ENCODE data around the gene MALAT1.

MALAT1 gene

DNA sequence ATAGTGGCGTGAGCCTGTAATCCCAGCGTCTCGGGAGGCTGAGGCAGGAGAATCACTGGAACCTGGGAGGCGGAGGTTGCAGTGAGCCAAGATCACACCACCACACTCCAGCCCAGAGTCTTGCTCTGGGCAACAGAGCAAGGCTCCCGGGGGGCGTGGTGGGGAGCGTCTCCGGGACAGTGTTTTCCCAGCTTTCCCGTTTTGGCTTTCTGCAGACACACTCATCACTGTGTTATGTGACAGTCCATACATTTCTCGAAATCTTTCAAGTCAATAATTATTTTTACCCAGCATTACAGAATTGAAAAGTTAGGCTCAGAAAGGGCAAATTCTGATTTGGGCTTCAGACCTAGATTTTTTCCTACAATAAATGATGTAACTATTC lies 44.5 kb upstream of the MALAT1 start:
- H3K36me3 ChIP-seq (ENCODE audit: low read length), result no peaks in the 10 kb centered on the region
- H3K79me2 ChIP-seq (ENCODE audit: insufficient read depth, low read length), result peaks cover 14% of the 10 kb centered on the region
- H3K4me3 ChIP-seq (ENCODE audit: insufficient read depth, low read length, poor library complexity, severe bottlenecking), result peak overlapping the region; percentile 96
- peak overlapping the region; percentile 72 for H3K27ac ChIP-seq (ENCODE audit: low read depth, low read length)
- H3K9me3 ChIP-seq (ENCODE audit: insufficient read depth, low read length), result no peaks in the 10 kb centered on the region
- H3K4me2 ChIP-seq (ENCODE audit: low read depth, low read length, poor library complexity, severe bottlenecking), result peak overlapping the region; percentile 92
- no peaks in the 10 kb centered on the region for H3K9me2 ChIP-seq (replicated peaks; ENCODE audit: insufficient read depth, low read length)
- H2AFZ ChIP-seq (ENCODE audit: low read depth, low read length, severe bottlenecking), result no peak overlapping the region
- H3K27me3 ChIP-seq (ENCODE audit: low read length), result no peaks in the 10 kb centered on the region
- no peak for TF ChIP-seq EZH2phosphoT487 (conservative IDR thresholded peaks at IDR 0.05; ENCODE audit: low read length)
- TF ChIP-seq, protein P1, sequence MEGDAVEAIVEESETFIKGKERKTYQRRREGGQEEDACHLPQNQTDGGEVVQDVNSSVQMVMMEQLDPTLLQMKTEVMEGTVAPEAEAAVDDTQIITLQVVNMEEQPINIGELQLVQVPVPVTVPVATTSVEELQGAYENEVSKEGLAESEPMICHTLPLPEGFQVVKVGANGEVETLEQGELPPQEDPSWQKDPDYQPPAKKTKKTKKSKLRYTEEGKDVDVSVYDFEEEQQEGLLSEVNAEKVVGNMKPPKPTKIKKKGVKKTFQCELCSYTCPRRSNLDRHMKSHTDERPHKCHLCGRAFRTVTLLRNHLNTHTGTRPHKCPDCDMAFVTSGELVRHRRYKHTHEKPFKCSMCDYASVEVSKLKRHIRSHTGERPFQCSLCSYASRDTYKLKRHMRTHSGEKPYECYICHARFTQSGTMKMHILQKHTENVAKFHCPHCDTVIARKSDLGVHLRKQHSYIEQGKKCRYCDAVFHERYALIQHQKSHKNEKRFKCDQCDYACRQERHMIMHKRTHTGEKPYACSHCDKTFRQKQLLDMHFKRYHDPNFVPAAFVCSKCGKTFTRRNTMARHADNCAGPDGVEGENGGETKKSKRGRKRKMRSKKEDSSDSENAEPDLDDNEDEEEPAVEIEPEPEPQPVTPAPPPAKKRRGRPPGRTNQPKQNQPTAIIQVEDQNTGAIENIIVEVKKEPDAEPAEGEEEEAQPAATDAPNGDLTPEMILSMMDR (IDR thresholded peaks at IDR 0.05; ENCODE audit: insufficient read depth, low read length, poor library complexity, severe bottlenecking), result no peak
- H3F3A ChIP-seq (ENCODE audit: insufficient read depth), result peaks cover 22% of the 10 kb centered on the region
- H4K20me1 ChIP-seq (ENCODE audit: low read depth, low read length), result no peaks in the 10 kb centered on the region
- H3K9ac ChIP-seq (ENCODE audit: low read length), result peak overlapping the region; percentile 95

DNA sequence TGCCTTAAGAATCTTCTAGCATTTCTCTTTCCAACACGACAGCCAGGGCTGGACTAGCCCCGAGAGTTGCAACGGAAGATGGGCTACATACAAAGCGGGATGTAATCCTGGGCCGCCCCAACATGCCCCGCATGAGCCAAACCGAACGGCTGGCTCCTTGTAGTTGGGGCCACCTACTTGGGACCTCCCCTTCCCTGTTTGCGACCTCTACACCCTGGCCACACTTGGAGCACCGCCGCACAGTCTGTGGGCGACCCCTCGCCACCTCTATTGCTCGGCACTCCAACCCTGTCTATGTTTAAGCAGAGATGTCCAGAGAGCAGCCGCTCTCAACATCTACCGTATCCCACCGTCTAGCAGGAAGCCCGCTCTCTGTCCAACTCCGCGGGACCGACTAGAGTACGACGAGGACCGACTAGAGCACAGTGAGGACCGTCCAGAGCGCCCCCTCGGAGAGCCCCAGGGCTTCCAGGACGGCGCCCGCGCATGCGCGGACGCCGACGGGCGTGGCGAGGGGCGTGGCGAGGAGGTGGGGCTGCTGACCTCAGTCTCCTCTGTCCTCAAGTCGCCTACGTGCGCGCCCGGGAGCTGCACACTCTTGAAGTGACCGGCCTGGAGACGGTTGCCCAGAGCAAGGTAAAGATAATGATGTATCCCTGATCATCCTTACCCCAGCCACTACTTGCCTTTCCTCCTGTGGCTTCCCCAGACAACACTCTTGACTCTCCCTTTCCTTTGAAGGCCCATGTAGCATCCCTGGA lies 44.0 kb upstream of the MALAT1 start:
- H3K27ac ChIP-seq (ENCODE audit: low read depth, low read length), result peak overlapping the region; percentile 88
- H2AFZ ChIP-seq (ENCODE audit: low read depth, low read length, severe bottlenecking), result peak overlapping the region; percentile 69

DNA sequence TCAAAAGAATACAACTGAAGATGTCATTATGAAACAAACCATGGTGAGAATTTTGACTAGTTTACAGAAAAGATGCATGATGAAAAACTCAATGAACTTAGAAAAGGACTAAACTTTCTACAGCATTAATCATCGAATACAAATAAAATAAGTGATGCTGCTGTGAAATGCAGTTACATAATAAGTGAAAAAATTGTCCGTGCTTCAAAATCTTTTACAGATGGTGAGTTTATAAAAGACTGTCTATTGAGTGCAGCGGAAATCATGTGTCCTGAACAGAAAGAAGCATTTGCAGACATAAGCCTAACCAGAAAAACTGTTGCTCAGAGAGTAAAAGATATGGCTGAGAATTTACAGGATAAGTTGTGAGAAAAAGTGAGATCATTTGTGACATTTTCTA lies 42.4 kb upstream of the MALAT1 start:
- Histone ChIP-seq H3K9me2 (replicated peaks; ENCODE audit: insufficient read depth, low read length) (no peaks in the 10 kb centered on the region), H3K9me3 (ENCODE audit: insufficient read depth, low read length) (no peaks in the 10 kb centered on the region), H4K20me1 (ENCODE audit: low read depth, low read length) (no peaks in the 10 kb centered on the region), H3K4me3 (ENCODE audit: insufficient read depth, low read length, poor library complexity, severe bottlenecking) (peak overlapping the region; percentile 96), H3K79me2 (ENCODE audit: insufficient read depth, low read length) (peaks cover 19% of the 10 kb centered on the region), H3K27ac (ENCODE audit: low read depth, low read length) (peak overlapping the region; percentile 88), H3K36me3 (ENCODE audit: low read length) (no peaks in the 10 kb centered on the region), H3K27me3 (ENCODE audit: low read length) (no peaks in the 10 kb centered on the region), H3F3A (ENCODE audit: insufficient read depth) (peaks cover 32% of the 10 kb centered on the region), H2AFZ (ENCODE audit: low read depth, low read length, severe bottlenecking) (no peak overlapping the region), H3K4me2 (ENCODE audit: low read depth, low read length, poor library complexity, severe bottlenecking) (peak overlapping the region; percentile 92), H3K9ac (ENCODE audit: low read length) (peak overlapping the region; percentile 95)
- no peak for TF ChIP-seq EZH2phosphoT487 (conservative IDR thresholded peaks at IDR 0.05; ENCODE audit: low read length)
- TF ChIP-seq, protein P1 (IDR thresholded peaks at IDR 0.05; ENCODE audit: insufficient read depth, low read length, poor library complexity, severe bottlenecking), result no peak

More for the DNA sequence above, 44.0 kb upstream of the MALAT1 start:
- Histone ChIP-seq H3K4me2 (ENCODE audit: low read depth, low read length, poor library complexity, severe bottlenecking) (peak overlapping the region; percentile 92), H3K9me2 (replicated peaks; ENCODE audit: insufficient read depth, low read length) (no peaks in the 10 kb centered on the region), H3K4me3 (ENCODE audit: insufficient read depth, low read length, poor library complexity, severe bottlenecking) (peak overlapping the region; percentile 96), H3K9me3 (ENCODE audit: insufficient read depth, low read length) (no peaks in the 10 kb centered on the region), H4K20me1 (ENCODE audit: low read depth, low read length) (no peaks in the 10 kb centered on the region), H3K79me2 (ENCODE audit: insufficient read depth, low read length) (peaks cover 19% of the 10 kb centered on the region), H3K9ac (ENCODE audit: low read length) (peak overlapping the region; percentile 95), H3K36me3 (ENCODE audit: low read length) (no peaks in the 10 kb centered on the region), H3F3A (ENCODE audit: insufficient read depth) (peaks cover 22% of the 10 kb centered on the region), H3K27me3 (ENCODE audit: low read length) (no peaks in the 10 kb centered on the region)
- TF ChIP-seq EZH2phosphoT487 (conservative IDR thresholded peaks at IDR 0.05; ENCODE audit: low read length), result no peak
- TF ChIP-seq, protein P1 (IDR thresholded peaks at IDR 0.05; ENCODE audit: insufficient read depth, low read length, poor library complexity, severe bottlenecking), result peak; percentile 37

Data from SU-DHL-6 (cell line).